ENCODE measurements around the gene FAM193B. TPM values are rescaled to one million over a fixed set of nuclear protein-coding genes. Genes with fewer than 3 reads are reported as not detected.

The FAM193B gene
- total RNA-seq, 2 experiments from 2014 or later: 71.4 to 76.7 TPM

DNA sequence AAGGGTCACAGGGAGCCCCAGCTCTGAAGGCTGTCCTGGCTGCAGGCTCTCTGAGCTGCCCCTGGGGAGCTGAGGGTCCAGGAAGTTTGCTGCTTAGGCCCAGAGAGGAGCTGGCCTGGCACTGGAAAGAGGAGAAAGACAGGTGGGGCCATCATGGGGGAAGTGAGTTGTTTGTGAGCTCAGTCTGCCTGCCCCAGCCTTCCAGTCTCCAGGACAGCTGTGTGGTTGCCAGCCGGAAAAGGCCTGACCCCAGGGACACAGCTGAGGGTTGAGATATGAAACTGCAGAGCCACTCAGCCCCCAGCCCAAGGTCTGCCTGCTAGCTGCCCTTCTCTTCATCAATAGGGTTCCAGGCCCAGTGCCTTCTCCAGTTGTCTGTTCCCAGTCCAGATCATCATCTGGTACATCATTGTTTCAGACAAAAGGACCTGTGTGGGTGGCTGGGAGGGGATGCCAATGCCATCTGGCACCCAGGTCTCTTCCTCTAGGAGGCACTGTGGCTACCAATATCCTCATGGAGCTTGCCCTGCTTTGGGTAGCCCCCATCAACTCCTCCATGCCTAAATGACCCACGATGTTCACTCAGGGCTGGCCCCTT, 33.3 kb downstream of the FAM193B start:
- CTCF ChIA-PET: interaction anchor here (0.7 to 2.2 kb wide), 4 partner anchors 10 to 131 kb away, joined by 3 to 7 read pairs (median 4); no protein-coding TSS in a partner anchor
- H3K27ac Mint-ChIP-seq: peak overlapping the region; percentile 78

DNA sequence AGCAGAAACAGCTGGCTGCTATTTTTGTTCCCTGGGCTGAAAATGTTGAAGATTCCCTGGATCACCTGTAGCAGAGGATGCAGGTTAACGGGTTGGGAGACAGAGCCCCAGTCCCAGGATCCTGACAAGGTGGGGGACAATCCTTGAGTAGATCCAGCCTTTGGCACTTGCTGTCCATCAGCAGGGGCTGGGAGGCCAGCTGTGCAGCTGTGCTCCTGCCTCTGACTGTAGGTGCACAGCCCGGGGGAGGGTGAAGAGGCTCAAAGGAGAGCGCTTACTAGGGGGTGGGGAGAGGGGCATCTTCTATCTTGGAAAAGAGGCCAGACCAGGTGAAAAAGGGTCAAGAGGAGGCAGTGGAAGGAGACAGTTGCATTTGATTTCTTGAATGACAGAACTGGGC, 34.1 kb downstream of the FAM193B start:
- TF ChIP-seq, protein P1, sequence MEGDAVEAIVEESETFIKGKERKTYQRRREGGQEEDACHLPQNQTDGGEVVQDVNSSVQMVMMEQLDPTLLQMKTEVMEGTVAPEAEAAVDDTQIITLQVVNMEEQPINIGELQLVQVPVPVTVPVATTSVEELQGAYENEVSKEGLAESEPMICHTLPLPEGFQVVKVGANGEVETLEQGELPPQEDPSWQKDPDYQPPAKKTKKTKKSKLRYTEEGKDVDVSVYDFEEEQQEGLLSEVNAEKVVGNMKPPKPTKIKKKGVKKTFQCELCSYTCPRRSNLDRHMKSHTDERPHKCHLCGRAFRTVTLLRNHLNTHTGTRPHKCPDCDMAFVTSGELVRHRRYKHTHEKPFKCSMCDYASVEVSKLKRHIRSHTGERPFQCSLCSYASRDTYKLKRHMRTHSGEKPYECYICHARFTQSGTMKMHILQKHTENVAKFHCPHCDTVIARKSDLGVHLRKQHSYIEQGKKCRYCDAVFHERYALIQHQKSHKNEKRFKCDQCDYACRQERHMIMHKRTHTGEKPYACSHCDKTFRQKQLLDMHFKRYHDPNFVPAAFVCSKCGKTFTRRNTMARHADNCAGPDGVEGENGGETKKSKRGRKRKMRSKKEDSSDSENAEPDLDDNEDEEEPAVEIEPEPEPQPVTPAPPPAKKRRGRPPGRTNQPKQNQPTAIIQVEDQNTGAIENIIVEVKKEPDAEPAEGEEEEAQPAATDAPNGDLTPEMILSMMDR (IDR thresholded peaks at IDR 0.05): no peak
- no peak for DNase-seq
- Mint-ChIP-seq H3K27ac (peak overlapping the region; percentile 78), H3K27me3 (no peaks in the 10 kb centered on the region), H3K9me3 (no peaks in the 10 kb centered on the region), H3K4me3 (no peak overlapping the region), H3K4me1 (ENCODE audit: low read depth) (peaks cover 36% of the 10 kb centered on the region), H3K36me3 (ENCODE audit: low read depth) (peaks cover 32% of the 10 kb centered on the region)
- intact Hi-C loops (cut with micrococcal nuclease): no loop called here
- CTCF ChIA-PET: interaction anchor here (0.7 to 1.1 kb wide), 2 partner anchors 10 to 65 kb away, joined by 3 read pairs; no protein-coding TSS in a partner anchor
- POLR2A ChIA-PET: interaction anchor here (1.3 to 1.8 kb wide), 2 partner anchors 10 kb away, joined by 3 to 5 read pairs; no protein-coding TSS in a partner anchor
- no peak for ATAC-seq

More for the DNA sequence above, 33.3 kb downstream of the FAM193B start:
- Mint-ChIP-seq H3K4me1 (ENCODE audit: low read depth) (peaks cover 28% of the 10 kb centered on the region), H3K9me3 (no peaks in the 10 kb centered on the region), H3K4me3 (no peak overlapping the region), H3K27me3 (no peaks in the 10 kb centered on the region), H3K36me3 (ENCODE audit: low read depth) (peaks cover 28% of the 10 kb centered on the region)
- intact Hi-C loops (cut with micrococcal nuclease): no loop called here
- ATAC-seq (no peak), DNase-seq (no peak)
- TF ChIP-seq, protein P1 (IDR thresholded peaks at IDR 0.05): no peak
- POLR2A ChIA-PET: interaction anchor here (0.6 to 1.8 kb wide), 3 partner anchors 11 to 79 kb away, joined by 3 to 5 read pairs (median 3); no protein-coding TSS in a partner anchor

DNA sequence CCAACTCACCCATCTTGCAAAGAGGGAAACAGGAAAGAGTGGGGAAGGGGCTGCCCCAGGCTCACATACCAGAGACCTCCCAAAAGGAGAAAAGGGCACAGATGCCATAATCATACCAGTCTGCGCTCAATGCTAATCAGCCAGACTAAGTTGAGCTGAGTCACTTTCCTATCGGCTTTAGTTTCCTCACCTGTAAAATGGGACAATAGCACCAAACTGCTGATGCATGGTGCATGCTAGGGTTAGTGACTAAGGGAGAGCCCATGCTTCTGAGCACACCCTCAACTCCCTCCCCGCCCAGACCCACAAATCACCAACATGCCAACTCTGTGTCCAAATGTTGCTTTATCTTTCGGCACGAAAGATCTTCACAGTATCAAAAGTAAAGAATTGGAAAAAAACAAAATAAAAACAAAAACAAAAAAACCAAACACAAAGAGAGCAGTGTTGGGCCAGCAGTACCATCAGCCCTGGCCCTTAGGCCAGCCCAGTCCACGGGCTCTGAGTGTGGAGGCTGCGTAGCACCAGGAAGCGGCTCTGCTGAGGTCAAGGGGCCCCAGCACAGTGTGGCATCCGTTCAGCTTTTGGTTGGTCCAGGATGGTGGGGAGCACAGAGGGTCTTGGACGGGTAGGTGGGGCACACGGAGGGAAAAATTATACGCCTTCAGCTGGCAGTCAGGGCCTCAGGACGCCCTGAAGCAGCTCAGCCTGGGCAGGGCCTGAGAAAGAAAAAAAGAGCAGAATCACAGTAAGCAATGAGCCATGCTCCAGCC, 34.7 kb downstream of the FAM193B start:
- TF ChIP-seq, protein P1 (IDR thresholded peaks at IDR 0.05): no peak
- ChIA-PET POLR2A (interaction anchor here (0.9 to 1.8 kb wide), 3 partner anchors 9 to 168 kb away, joined by 3 to 5 read pairs (median 4); partner anchors contain the start of gene LMAN2), CTCF (interaction anchor here (1.2 kb wide), 1 partner anchor 26 kb away, joined by 3 read pairs; no protein-coding TSS in a partner anchor)
- no peak for ATAC-seq
- Mint-ChIP-seq H3K4me1 (ENCODE audit: low read depth) (peaks cover 41% of the 10 kb centered on the region), H3K27me3 (no peaks in the 10 kb centered on the region), H3K36me3 (ENCODE audit: low read depth) (peaks cover 37% of the 10 kb centered on the region), H3K4me3 (peak overlapping the region; percentile 49), H3K27ac (peak overlapping the region; percentile 78), H3K9me3 (no peaks in the 10 kb centered on the region)
- intact Hi-C loops (cut with micrococcal nuclease): no loop called here
- DNase-seq: no peak

DNA sequence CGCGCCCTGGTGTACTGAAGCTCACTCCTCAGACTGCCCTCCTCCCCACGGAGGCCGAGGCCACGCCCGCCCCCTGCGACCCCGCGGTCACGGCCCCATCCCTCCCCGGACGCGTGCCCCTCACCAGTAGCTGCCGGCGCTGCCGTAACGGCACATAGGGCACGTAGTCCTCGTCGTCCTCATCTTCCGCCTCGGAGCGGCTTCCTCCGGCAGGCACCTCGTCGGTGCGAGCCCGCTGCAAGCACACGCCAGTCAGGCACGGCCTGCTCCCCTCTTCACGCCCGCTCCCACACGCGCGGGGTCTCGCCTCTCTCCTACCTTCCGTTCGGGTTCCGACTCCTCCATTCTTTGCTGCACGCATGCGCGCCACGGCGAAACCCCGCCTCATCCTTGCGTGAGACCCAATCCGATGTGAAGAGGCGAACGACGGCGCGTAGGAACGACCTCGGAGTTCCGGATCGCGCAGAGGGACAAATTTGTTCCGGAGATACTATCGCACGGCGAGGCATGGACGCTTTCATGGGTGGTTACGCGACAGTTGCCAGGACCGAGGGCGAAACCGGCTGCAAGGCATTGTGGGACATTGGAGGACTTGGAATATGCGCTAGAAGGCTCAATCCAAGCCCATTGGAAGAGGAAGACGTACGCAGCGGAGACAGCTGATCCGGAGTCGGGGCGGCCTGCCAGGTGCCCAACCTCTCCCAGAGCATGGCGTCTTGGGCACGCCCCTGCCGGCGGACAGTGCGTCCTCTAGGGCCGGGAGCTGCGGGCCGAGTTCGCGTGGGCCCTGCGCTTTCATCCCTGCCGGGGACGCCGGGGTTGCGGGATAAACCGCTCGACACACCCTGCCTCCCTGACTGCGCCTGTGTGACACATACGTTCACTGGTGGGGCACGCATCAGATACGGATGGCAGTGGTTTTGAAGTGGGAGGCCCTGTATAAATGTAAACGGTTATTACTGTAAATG, 37.5 kb downstream of the FAM193B start, which contains the start of gene DDX41:
TSS of gene DDX41 (minus strand) at position 361 of the 968 bp plus-strand sequence. CDS start at position 345, 16 bp downstream.
- Mint-ChIP-seq H3K36me3 (ENCODE audit: low read depth) (peaks cover 63% of the 10 kb centered on the region), H3K27me3 (no peaks in the 10 kb centered on the region), H3K4me3 (peak within 1 kb of the TSS; percentile 92), H3K4me1 (ENCODE audit: low read depth) (peaks cover 49% of the 10 kb centered on the region), H3K27ac (peak within 1 kb of the TSS; percentile 91), H3K9me3 (no peaks in the 10 kb centered on the region)
- TF ChIP-seq, protein P1 (IDR thresholded peaks at IDR 0.05): no peak
- POLR2A ChIA-PET: interaction anchor here (0.6 to 2.8 kb wide), 10 partner anchors 8 to 91 kb away, joined by 3 to 9 read pairs (median 4); partner anchors contain the start of genes GRK6 and PDLIM7
- intact Hi-C loops (cut with micrococcal nuclease): no loop called here
- ATAC-seq (peak; percentile 90), DNase-seq (peak; percentile 97)
- CTCF ChIA-PET: interaction anchor here (1.4 to 9.4 kb wide), 4 partner anchors 15 to 213 kb away, joined by 3 to 65 read pairs (median 5); partner anchors contain the start of genes PRELID1 and RAB24
